DOHH2 (cell line): ENCODE data around the gene KCNJ15.

Experiments used
- EZH2phosphoT487 ChIP-seq: fragments of 200-600 bp; sonication (generic); IDR thresholded peaks from 2 replicates; pipeline ENCODE4 v1.6.1; 2017; ENCODE audit warnings: borderline replicate concordance, mild to moderate bottlenecking, antibody characterized with exemption, low read length, moderate library complexity, mixed read lengths
- TF ChIP-seq, protein P1 (sequence below): fragments of 200-600 bp; sonication (generic); IDR thresholded peaks from one replicate; pipeline ENCODE4 v1.5.1; 2014; ENCODE audit warnings: antibody characterized with exemption, mild to moderate bottlenecking, low read depth, low read length; ENCODE audit not compliant: poor library complexity, severe bottlenecking

DNA sequence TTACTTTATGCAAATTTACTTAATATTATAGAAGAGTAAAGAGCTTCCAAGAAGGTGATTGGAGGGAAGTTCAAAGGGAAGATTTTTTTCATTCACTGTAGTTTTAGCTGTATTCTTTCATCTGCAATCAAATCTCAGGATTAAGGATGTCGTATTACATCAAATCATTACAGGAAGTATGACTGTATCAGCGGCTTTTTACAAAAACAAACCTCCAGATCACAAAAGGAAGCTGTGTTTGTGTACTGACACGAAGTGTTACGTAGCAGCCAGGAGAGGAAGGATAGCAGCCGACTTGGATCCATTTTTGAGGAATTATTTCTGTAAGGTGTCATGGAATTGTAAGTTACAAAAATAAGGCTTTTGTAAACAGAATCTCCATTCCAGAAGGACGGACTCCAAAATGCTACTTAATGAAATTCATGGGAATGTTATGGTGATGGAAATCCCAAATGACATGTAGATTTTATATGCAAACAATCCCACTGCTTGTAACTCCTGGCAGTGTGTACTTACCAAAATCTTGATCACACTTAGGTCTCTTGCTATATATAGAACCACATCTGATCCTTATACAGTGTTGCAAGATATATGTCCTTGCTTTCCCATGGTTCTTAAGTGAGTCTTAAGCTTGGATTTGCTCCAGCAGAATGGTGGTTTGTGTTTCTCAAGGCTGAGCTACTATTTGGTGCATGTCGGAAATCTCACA is 49.8 kb downstream of the KCNJ15 start:
- TF ChIP-seq, protein P1, sequence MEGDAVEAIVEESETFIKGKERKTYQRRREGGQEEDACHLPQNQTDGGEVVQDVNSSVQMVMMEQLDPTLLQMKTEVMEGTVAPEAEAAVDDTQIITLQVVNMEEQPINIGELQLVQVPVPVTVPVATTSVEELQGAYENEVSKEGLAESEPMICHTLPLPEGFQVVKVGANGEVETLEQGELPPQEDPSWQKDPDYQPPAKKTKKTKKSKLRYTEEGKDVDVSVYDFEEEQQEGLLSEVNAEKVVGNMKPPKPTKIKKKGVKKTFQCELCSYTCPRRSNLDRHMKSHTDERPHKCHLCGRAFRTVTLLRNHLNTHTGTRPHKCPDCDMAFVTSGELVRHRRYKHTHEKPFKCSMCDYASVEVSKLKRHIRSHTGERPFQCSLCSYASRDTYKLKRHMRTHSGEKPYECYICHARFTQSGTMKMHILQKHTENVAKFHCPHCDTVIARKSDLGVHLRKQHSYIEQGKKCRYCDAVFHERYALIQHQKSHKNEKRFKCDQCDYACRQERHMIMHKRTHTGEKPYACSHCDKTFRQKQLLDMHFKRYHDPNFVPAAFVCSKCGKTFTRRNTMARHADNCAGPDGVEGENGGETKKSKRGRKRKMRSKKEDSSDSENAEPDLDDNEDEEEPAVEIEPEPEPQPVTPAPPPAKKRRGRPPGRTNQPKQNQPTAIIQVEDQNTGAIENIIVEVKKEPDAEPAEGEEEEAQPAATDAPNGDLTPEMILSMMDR = no peak
- TF ChIP-seq EZH2phosphoT487 = no peak
